K562 (cell line): ENCODE data around the gene HNRNPU. TPM values are rescaled to one million over a fixed set of nuclear protein-coding genes. Genes with fewer than 3 reads are reported as not detected.

Source experiments
- ATAC-seq: fragments of 200-7000 bp; cut with Tn5 transposase; 3 replicates; pipeline ENCODE4 v1.9.1; 2020; ENCODE audit warnings: moderate library complexity
- BruUV-seq: library from RNA; stranded (reverse); fragments of 400-500 nt; replicated peaks from 2 replicates; lab custom pipeline; 2021; lab: Mats Ljungman, UMichigan
- CTCF ChIA-PET: fragments of 300-600 bp; formaldehyde crosslinking; extraction: SDS; loops from one replicate; lab custom pipeline; 2021; ENCODE audit warnings: low intra/inter-chr PET ratio; lab: Yijun Ruan, JAX
- POLR2A ChIA-PET: fragments of 300-600, 350-650 bp; sonication (Branson Sonifier 250); formaldehyde crosslinking; extraction: SDS; loops from one replicate; lab custom pipeline; 2021; ENCODE audit warnings: antibody characterized with exemption, inconsistent platforms; lab: Yijun Ruan, JAX
- DNase-seq, 4 experiments: peaks; one replicate each; pipeline versions ENCODE4 v3.0.0 to v3.0.0-alpha.2; 2011 to 2018; ENCODE audit warnings: low spot score in 3 of 4, mixed read lengths in 3 of 4; ENCODE audit errors: extremely low read depth in 1 of 4
- FAIRE-seq: peaks from 2 replicates; lab custom pipeline; 2011; peaks lifted over from hg19 to GRCh38; lab: Jason Lieb, UNC
- H2AFZ ChIP-seq: 2 replicates; pipeline ENCODE4 v1.6.0; 2011; ENCODE audit warnings: low read depth, low read length, control low read depth, inconsistent platforms
- H3K27ac ChIP-seq: fragments of 200-600 bp; 3 replicates; pipeline ENCODE4 v1.8.0; 2011; ENCODE audit warnings: low read depth, mild to moderate bottlenecking, control low read depth, inconsistent platforms, low read length, moderate library complexity, mixed read lengths; ENCODE audit errors: extremely low read depth
- H3K27me3 ChIP-seq, 2 experiments: fragments of 300-600 bp in 1 of 2; 2 replicates in 1 of 2; 3 replicates in 1 of 2; pipeline versions ENCODE4 v1.6.0 to v1.8.0; 2011; ENCODE audit warnings: inconsistent platforms in 2 of 2, low read length in 2 of 2, mild to moderate bottlenecking in 1 of 2, mixed read lengths in 1 of 2, moderate library complexity in 1 of 2; ENCODE audit not compliant: control insufficient read depth in 2 of 2, insufficient read depth in 2 of 2
- H3K36me3 ChIP-seq: fragments of 300-600 bp; 3 replicates; pipeline ENCODE4 v1.8.0; 2011; ENCODE audit warnings: mild to moderate bottlenecking, low read length, inconsistent platforms; ENCODE audit not compliant: control insufficient read depth, insufficient read depth
- H3K4me1 ChIP-seq, 2 experiments: fragments of 200-600 bp in 1 of 2; replicated peaks in 1 of 2; 2 replicates in 1 of 2; 3 replicates in 1 of 2; pipeline versions ENCODE4 v1.5.1 to v1.8.0; 2011; ENCODE audit warnings: inconsistent platforms in 2 of 2, low read length in 2 of 2, mild to moderate bottlenecking in 1 of 2, mixed read lengths in 1 of 2, moderate library complexity in 1 of 2; ENCODE audit not compliant: control insufficient read depth in 2 of 2, insufficient read depth in 2 of 2
- H3K4me2 ChIP-seq: 2 replicates; pipeline ENCODE4 v1.6.1; 2011; ENCODE audit warnings: low read length, control low read depth, inconsistent platforms, mixed read lengths; ENCODE audit not compliant: insufficient read depth
- H3K4me3 ChIP-seq: fragments of 200-600 bp; sonication (generic), shearing (Covaris generic); 2 replicates; pipeline ENCODE4 v1.5.1; 2016; ENCODE audit warnings: control low read depth, inconsistent platforms
- H3K79me2 ChIP-seq: fragments of 200-600 bp; 3 replicates; pipeline ENCODE4 v1.8.0; 2011; ENCODE audit warnings: low read length, inconsistent platforms; ENCODE audit not compliant: control insufficient read depth, insufficient read depth
- H3K9ac ChIP-seq, 2 experiments: 2 replicates each; pipeline versions ENCODE4 v1.6.0 to v1.6.1; 2011; ENCODE audit warnings: low read depth in 2 of 2, low read length in 2 of 2, control low read depth in 1 of 2, inconsistent platforms in 1 of 2, mild to moderate bottlenecking in 1 of 2, mixed read lengths in 1 of 2; ENCODE audit not compliant: insufficient read depth in 1 of 2
- H3K9me1 ChIP-seq: one replicate; pipeline ENCODE4 v1.6.0; 2011; ENCODE audit warnings: inconsistent platforms, mild to moderate bottlenecking, low read length, moderate library complexity; ENCODE audit not compliant: control insufficient read depth, insufficient read depth
- H3K9me3 ChIP-seq: replicated peaks from 2 replicates; pipeline ENCODE4 v1.5.1; 2011; ENCODE audit warnings: low read depth, low read length, inconsistent platforms; ENCODE audit not compliant: control insufficient read depth, insufficient read depth
- H4K20me1 ChIP-seq: replicated peaks from 2 replicates; pipeline ENCODE4 v1.6.1; 2011; ENCODE audit warnings: low read length, inconsistent platforms, mixed read lengths; ENCODE audit not compliant: control insufficient read depth, insufficient read depth
- E4F1 ChIP-seq: fragments of 250-450 bp; sonication (Bioruptor Pico); IDR thresholded peaks from 2 replicates; pipeline ENCODE4 v1.5.0; 2021; ENCODE audit warnings: mild to moderate bottlenecking, borderline replicate concordance
- EGR1 ChIP-seq: fragments of 450-650 bp; conservative IDR thresholded peaks from 2 replicates; pipeline ENCODE4 v1.6.1; 2017; ENCODE audit warnings: mild to moderate bottlenecking
- IRF2 ChIP-seq: sonication (generic); formaldehyde crosslinking; IDR thresholded peaks from 2 replicates; pipeline ENCODE4 v1.8.1; 2022; ENCODE audit warnings: mild to moderate bottlenecking, missing genetic modification reagents
- MEF2D ChIP-seq: conservative IDR thresholded peaks from 2 replicates; pipeline ENCODE4 v1.6.1; 2016; ENCODE audit warnings: low read depth, missing genetic modification characterization, missing compliant biosample characterization
- PCBP2 ChIP-seq: fragments of 200-400 bp; formaldehyde crosslinking; IDR thresholded peaks from 2 replicates; pipeline ENCODE4 v1.6.1; 2018; ENCODE audit warnings: low read length, low read depth, mild to moderate bottlenecking, moderate library complexity; ENCODE audit not compliant: poor library complexity, severe bottlenecking
- POLR2AphosphoS2 ChIP-seq: IDR thresholded peaks from 2 replicates; pipeline ENCODE4 v1.6.1; 2012; ENCODE audit warnings: low read length, improper control_type of control experiment
- POLR2G ChIP-seq: fragments of 200-400 bp; formaldehyde crosslinking; IDR thresholded peaks from 2 replicates; pipeline ENCODE4 v1.6.1; 2017; ENCODE audit warnings: low read depth, mild to moderate bottlenecking, antibody characterized with exemption, low read length, moderate library complexity
- RBM25 ChIP-seq: fragments of 200-400 bp; formaldehyde crosslinking; IDR thresholded peaks from 2 replicates; pipeline ENCODE4 v1.6.1; 2018; ENCODE audit warnings: low read length, low read depth, moderate library complexity; ENCODE audit not compliant: severe bottlenecking
- SREBF1 ChIP-seq: fragments of 150-350 bp; IDR thresholded peaks from 2 replicates; pipeline ENCODE4 v1.6.1; 2014; ENCODE audit warnings: antibody characterized with exemption, low read depth, low read length, borderline replicate concordance
- TRIM28 ChIP-seq: fragments of 450-650 bp; IDR thresholded peaks from 2 replicates; pipeline ENCODE4 v1.6.1; 2017
- ZBTB17 ChIP-seq: fragments of 450-650 bp; formaldehyde crosslinking; IDR thresholded peaks from 2 replicates; pipeline ENCODE4 v1.4.0; 2020; ENCODE audit warnings: mild to moderate bottlenecking
- ZNF445 ChIP-seq: fragments of 250-450 bp; sonication (Bioruptor Pico); IDR thresholded peaks from 2 replicates; pipeline ENCODE4 v1.4.0; 2020; ENCODE audit warnings: low read depth, mild to moderate bottlenecking, moderate library complexity
- ZNF551 ChIP-seq: fragments of 250-450 bp; sonication (Bioruptor Pico); IDR thresholded peaks from 2 replicates; pipeline ENCODE4 v1.5.0; 2021; ENCODE audit warnings: mild to moderate bottlenecking, moderate library complexity
- WGBS: fragments of 100-300 bp; shearing (Covaris generic); methylation state at CpG from one replicate; pipeline ENCODE4 v1.1.6; 2016; ENCODE audit warnings: low coverage, mixed read lengths; ENCODE audit not compliant: insufficient coverage; ENCODE audit errors: missing lambda C conversion rate; 5-methylcytosine and 5-hydroxymethylcytosine counted together
- in situ Hi-C: fragments of 300-500 bp; cut with MboI; formaldehyde crosslinking; loops from 4 replicates; pipeline ENCODE4 v1.15.0; 2018; ENCODE audit warnings: inconsistent platforms, mixed read lengths
- intact Hi-C: fragments of 100-400 bp; cut with micrococcal nuclease; formaldehyde crosslinking; loops from 2 replicates; pipeline ENCODE4 v1.14.2; 2022
- polyA plus RNA-seq, 8 experiments: library from polyadenylated mRNA; depleted of rRNA in 4 of 8; stranded (reverse) in 5 of 8; unstranded in 3 of 8; fragments of >200 nt; fragmentation: Nextera tagmentation in 2 of 8; fragmentation: Illumina TruSeq in 1 of 8; extraction: Ambion mirVana in 2 of 8; extraction: Trizol in 1 of 8; gene quantifications; 2 replicates each; pipeline versions ENCODE4 v1.2.1 to v1.2.3, GENCODE V29; 2011 to 2014; ENCODE audit warnings: inconsistent platforms in 1 of 8, missing spikeins in 1 of 8
- total RNA-seq, 7 experiments: library from RNA; depleted of rRNA in 6 of 7; stranded (reverse); fragments of >200 nt in 6 of 7; fragmentation: Illumina TruSeq in 2 of 7; extraction: Trizol in 2 of 7; gene quantifications; 2 replicates each; pipeline versions ENCODE4 v1.2.1 to v1.2.3, GENCODE V29; 2011 to 2021; ENCODE audit warnings: low replicate concordance in 1 of 7
- TF ChIP-seq, protein P1 (sequence below): sonication (generic); formaldehyde crosslinking; IDR thresholded peaks from 2 replicates; pipeline ENCODE4 v1.8.0; 2022; ENCODE audit warnings: mild to moderate bottlenecking, missing genetic modification reagents

The HNRNPU gene
- total and polyA plus RNA-seq, 9 of the 15 experiments (the other 6 are each of a cell fraction or from before 2014, with no cell fraction given), result 159 to 777 (median 577) TPM

GRCh38 chr1:244850896-244851295 lies 13.4 kb downstream of the HNRNPU start (continued):
- TF ChIP-seq E4F1 (CRISPR knock-in tag) (no peak), POLR2AphosphoS2 (peak; percentile 1; the same call in 1 of the 2 replicates), RBM25 (peak; percentile 10), POLR2G (peak; percentile 44; the same call in 1 of the 2 replicates)
- TF ChIP-seq, all 486 proteins: peak for 7

DNA sequence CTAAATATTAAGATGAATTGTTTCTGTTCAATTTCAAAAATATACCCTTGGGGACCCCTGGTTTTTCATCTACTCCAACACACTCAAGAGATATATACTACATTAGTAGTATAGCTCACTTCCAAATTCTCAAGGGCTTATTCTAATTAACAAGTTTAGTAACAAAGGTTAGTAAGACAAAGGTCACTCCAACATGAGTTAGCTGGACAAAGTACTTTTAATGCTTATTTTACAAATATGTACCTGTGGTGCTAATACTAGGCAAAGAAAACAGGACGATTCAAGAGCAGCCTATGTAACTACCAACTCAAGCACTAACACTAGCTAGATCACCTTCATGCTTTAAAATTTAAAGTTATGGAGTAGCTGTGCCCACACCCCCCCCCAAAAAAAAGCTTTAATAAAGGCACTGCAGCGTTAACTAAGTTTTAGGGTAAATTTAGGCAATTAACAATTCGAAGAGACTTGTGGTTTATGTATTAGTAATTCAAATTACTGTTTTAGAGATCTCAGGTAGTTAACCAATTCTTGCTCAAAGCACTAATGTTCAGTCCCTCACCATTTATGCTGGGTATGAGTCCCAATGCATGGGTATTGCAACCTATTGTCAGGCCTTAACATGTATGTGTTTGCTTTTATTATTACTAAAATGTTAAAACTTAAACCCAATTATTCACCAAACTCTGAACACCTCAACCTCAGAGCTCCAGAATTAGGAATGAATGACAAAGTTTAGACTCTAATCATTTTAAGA lies 14.1 kb downstream of the HNRNPU start:
- Histone ChIP-seq H3K79me2 (peaks cover 48% of the 10 kb centered on the region), H3K36me3 (peaks cover 98% of the 10 kb centered on the region), H3K9ac (no peak overlapping the region), H4K20me1 (no peaks in the 10 kb centered on the region), H3K27ac (no peak overlapping the region; the same call in 2 of the 3 replicates), H3K9me3 (no peaks in the 10 kb centered on the region), H3K4me2 (no peak overlapping the region), H3K27me3 (no peaks in the 10 kb centered on the region), H2AFZ (no peak overlapping the region), H3K4me3 (no peak overlapping the region), H3K9me1 (no peaks in the 10 kb centered on the region), H3K4me1 (no peaks in the 10 kb centered on the region)
- in situ Hi-C loops (no loop called here), intact Hi-C loops (no loop called here)
- POLR2A ChIA-PET, result interaction anchor here (0.6 to 24.0 kb wide), 6 partner anchors 5 to 193 kb away, joined by 3 to 485 read pairs (median 4); partner anchors contain the start of genes COX20 and HNRNPU
- no TSS peak for BruUV-seq
- DNase-seq (no peak), ATAC-seq (peak; percentile 6), FAIRE-seq (no peak)
- CTCF ChIA-PET, result no interaction called here
- 87% methylated on average over 3 of the region's 3 CpGs for WGBS
- no peak for TF ChIP-seq ZNF551 (CRISPR knock-in tag)
- TF ChIP-seq MEF2D (tag), result no peak
- TF ChIP-seq PCBP2, result no peak
- TF ChIP-seq IRF2, result no peak
- no peak for TF ChIP-seq ZNF445 (CRISPR knock-in tag)
- TF ChIP-seq ZBTB17 (CRISPR knock-in tag), result no peak
- TF ChIP-seq SREBF1, result no peak
- TF ChIP-seq TRIM28, result no peak
- no peak for TF ChIP-seq EGR1
- TF ChIP-seq, protein P1, sequence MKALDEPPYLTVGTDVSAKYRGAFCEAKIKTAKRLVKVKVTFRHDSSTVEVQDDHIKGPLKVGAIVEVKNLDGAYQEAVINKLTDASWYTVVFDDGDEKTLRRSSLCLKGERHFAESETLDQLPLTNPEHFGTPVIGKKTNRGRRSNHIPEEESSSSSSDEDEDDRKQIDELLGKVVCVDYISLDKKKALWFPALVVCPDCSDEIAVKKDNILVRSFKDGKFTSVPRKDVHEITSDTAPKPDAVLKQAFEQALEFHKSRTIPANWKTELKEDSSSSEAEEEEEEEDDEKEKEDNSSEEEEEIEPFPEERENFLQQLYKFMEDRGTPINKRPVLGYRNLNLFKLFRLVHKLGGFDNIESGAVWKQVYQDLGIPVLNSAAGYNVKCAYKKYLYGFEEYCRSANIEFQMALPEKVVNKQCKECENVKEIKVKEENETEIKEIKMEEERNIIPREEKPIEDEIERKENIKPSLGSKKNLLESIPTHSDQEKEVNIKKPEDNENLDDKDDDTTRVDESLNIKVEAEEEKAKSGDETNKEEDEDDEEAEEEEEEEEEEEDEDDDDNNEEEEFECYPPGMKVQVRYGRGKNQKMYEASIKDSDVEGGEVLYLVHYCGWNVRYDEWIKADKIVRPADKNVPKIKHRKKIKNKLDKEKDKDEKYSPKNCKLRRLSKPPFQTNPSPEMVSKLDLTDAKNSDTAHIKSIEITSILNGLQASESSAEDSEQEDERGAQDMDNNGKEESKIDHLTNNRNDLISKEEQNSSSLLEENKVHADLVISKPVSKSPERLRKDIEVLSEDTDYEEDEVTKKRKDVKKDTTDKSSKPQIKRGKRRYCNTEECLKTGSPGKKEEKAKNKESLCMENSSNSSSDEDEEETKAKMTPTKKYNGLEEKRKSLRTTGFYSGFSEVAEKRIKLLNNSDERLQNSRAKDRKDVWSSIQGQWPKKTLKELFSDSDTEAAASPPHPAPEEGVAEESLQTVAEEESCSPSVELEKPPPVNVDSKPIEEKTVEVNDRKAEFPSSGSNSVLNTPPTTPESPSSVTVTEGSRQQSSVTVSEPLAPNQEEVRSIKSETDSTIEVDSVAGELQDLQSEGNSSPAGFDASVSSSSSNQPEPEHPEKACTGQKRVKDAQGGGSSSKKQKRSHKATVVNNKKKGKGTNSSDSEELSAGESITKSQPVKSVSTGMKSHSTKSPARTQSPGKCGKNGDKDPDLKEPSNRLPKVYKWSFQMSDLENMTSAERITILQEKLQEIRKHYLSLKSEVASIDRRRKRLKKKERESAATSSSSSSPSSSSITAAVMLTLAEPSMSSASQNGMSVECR (CRISPR knock-in tag), result peak; percentile 29; the same call in 1 of the 2 replicates
